GM19438 (cell line): Measurements from ENCODE around the gene IBA57.

Experiments
- ATAC-seq: cut with Tn5 transposase; IDR thresholded peaks from one replicate; pipeline ENCODE4 v1.9.1; 2021; ENCODE audit warnings: low read depth; ENCODE audit not compliant: unreplicated experiment

IBA57 gene

DNA sequence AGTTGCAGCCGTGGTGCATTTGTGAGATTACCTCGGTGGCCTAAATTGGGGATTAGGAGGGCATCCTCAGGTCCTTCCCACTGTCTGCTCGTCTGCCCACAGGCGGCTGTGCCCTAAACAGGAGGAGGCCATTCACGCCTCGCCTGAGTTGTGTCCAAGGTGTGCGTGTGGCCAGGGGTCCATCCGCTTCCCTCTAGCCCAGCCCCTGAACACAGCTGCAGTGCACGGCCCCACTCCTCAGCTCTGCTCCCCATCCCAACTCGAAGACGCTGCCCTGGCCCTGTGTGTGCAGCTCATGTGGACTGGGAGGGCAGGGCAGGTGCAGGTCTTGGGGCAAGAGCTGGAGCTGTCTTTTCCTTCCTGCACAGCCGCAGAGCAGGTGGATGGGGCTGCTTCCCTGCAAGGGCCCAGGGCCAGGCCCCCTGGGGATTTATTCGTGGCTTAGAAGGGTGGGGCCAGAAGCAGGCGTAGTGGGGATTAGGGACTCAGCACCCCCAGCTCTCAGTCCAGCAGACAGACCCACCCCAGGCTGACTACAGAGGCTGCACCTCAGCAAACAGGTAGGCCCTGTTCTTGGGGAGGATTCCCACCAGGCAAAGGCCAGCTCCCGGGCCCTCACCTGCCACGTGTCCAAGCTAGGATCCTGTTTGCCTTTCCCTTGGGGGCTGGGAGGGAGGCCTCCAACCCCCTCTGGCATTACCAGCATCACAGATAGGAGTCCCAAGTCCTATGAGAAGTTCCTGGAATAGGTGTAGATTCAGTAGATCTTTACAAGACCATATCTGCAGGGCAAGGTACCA, 21.2 kb upstream of the IBA57 start:
- ATAC-seq = no peak

DNA sequence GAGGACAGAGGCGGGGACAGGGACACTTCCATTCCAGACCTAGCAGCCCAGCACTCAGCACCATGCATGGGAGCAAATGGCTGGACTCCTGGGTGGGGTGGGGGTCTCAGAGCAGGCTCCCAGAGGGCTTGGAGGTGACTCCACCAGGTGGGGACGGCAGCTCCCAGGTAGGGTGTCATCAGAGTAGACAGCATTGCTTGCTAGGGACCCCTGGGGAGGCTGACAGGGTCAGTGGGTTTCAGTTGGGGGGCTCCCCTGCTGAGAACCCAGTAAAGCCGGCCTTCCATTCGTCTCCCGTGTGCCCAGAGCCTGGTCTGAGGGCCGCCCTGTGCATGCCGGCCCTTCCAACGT, 20.6 kb upstream of the IBA57 start:
- ATAC-seq = no peak

GRCh38 chr1:228145463-228146416, 19.9 kb upstream of the IBA57 start:
- no peak for ATAC-seq

- no peak for ATAC-seq
These were observed 19.0 kb upstream of the IBA57 start for GRCh38 chr1:228146417-228147150.

GRCh38 chr1:228147151-228147693, 18.4 kb upstream of the IBA57 start:
- no peak for ATAC-seq

- no peak for ATAC-seq
These were observed 17.8 kb upstream of the IBA57 start for GRCh38 chr1:228147768-228148167.

DNA sequence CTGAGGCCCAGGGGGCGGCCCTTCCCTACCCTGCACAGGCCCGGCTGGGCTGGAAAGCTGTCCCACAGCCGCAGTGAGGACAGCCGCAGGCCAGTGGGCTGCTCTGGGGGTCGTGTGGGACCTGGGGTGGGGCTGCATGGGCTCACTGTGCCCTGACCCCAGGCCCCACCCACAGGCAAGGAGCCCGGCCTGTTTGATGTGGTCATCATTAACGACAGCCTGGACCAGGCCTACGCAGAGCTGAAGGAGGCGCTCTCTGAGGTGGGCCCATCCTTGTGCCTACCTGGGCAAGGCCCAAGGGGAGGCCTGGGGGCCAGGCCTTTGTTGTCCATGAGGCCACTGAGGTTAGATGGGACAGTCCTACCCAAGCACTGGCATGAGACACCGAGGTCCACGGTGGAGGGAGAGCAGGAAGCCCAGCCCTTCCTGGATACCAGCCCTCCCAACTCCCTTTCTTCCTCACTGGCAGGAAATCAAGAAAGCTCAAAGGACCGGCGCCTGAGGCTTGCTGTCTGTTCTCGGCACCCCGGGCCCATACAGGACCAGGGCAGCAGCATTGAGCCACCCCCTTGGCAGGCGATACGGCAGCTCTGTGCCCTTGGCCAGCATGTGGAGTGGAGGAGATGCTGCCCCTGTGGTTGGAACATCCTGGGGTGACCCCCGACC, 17.3 kb upstream of the IBA57 start:
- ATAC-seq = no peak

DNA sequence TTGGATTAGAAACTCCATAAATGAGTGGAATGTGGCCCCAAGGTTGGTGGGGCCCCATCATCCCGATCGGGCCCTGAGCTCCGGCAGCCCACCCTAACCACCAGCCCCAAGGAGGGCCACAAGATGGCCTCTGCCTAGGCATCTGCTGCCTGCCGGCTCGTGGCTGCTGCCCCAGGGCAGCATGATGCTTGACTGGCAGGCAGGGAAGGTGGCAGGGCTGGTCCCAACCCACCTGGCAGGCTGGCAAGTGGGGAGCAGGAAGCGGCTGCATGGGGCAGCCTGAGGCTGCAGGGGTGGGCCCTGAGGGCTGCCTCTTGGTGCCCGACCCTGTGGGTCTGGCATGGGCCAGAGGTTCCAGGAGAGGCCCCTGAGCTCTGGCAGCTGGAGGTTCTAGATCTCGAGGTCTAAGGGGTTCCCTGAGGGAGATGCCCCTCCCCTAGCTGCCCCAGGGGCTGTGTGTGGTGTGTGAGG, 16.6 kb upstream of the IBA57 start:
- no peak for ATAC-seq

DNA sequence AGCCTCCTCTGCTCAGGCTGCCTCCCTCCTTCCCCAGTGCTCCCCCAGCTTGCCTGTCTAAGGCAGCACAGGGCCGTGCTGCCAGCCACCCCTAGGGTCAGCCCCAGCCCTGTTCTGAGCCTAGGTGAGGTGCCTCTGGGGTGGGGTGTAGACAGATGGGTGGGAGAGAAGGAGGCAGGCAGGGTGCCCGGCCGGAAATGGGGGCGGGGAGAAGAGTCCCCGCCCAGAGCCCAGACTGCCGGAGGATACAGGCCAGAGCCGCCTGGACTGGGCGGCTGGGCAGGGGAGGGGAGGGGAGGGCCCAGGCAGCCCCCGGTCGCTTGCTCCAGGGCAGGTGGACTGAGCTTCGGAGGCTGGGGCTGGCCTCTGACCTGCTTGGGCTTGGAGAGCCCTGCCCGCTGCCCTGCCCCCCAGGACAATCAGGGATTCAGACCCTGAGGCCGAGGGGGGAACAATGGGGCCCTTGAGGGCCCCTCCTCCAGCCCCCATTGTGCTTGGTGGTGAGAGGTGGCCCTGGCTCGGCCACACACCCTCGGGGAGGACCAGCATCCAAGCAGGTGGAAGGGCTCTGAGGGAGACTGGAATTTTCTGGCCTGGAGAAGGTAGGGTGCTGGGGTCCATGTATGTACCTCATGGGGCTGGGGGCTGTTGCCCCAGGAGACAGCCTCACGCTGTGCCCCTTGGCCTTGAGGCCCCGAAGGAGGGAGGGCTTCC, 16.0 kb upstream of the IBA57 start, which contains the start of gene GJC2:
Gene GJC2 (plus strand): TSS at position 525 of the 714 bp plus-strand sequence. CDS start 7,829 bp downstream, outside the sequence.
- ATAC-seq = no peak

- no peak for ATAC-seq
These were observed 15.5 kb upstream of the IBA57 start for GRCh38 chr1:228150120-228150460.

- no peak for ATAC-seq
These were observed 15.0 kb upstream of the IBA57 start for GRCh38 chr1:228150461-228151179.

DNA sequence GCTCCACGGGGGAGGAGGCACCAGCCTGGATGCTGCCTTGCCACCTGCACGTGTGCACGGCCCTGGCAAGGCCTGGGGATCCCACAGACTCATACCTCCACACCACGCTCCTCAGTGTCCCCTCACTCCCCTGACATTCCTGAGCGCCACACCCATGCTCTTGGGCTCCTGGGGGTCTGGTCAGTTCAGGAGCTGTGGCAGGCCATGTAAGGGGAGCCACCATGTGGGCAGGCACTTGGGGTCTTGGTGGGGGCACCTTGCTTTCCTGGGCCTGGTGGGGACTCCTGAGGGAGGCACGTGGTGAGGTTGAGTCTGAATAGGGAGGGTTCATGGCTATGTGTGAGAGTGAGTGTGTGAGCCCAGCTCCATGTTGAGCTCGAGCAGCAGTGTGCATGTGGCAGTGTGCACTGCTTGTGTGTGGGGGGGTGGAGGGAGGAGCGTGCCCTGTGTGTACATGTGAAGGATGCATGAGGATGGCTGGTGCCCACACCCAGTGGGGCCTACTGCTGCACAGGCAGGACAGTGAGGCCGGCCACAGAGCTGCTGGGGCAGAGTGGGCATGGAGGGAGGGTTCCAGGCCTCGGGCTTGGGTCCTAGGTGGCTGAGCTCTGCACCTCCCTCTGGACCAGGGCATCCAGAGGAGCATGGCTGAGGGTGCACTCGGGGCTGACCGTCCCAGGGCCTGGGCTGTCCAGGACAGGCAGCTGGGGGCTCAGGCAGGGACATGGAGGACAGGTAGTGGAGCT, 14.3 kb upstream of the IBA57 start:
- ATAC-seq = no peak

DNA sequence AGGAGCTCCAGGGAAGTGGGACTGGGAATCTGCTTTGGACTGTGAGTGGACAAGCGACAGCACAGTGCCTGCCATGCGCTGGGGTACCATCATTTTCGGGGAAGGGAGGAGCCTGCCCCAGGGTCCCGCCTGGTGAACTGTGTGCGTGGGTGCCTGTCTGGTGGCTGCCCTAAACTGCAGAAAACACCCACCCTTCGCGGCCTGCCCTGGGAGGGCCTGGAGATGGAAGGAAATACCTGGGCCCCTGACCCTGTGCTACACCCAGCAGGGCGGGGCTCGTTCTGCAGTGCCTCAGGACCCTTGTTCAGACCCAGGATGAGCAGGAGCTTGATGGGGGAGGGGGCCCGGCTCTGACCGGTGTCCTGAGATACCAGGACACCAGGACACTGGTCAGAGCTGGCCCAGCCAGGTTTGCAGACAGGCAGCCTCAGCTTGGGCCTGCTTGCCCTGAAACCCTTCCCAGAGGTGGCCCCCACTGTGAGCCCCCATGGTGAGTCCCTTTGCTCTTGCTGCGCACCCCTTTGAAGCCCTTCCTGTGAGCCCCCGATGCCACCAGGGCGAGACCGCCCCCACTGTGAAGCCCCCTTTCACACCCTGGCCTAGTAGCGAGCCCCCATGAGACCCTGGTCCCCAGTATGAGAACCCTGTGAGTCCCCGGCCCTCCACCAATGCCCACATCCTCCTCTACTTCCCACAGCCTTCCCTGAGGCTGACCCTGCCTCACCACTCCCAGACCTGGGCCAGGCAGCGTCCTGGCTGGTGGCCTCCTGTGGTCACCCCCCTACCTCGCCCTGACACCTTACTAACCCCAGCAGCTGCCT, 13.3 kb upstream of the IBA57 start:
- no peak for ATAC-seq

GRCh38 chr1:228152918-228153258, 12.7 kb upstream of the IBA57 start:
- no peak for ATAC-seq

- no peak for ATAC-seq
These were observed 11.5 kb upstream of the IBA57 start for GRCh38 chr1:228154021-228154669.

GRCh38 chr1:228154670-228155571, 10.7 kb upstream of the IBA57 start:
- no peak for ATAC-seq
